GM23338 (cell line): ENCODE measurements around the gene NCLN. TPM values are rescaled to one million over a fixed set of nuclear protein-coding genes. Genes with fewer than 3 reads are reported as not detected.
A peak's percentile ranks its signal among the peaks of the same experiment; 100 is the strongest.

ENCODE experiments used
- ATAC-seq: fragments of 200-7000 bp; cut with Tn5 transposase; 3 replicates; pipeline ENCODE4 v1.9.1; 2020
- DNase-seq: peaks from one replicate; pipeline ENCODE4 v3.0.0-alpha.2; 2015; ENCODE audit warnings: low spot score
- H2AFZ ChIP-seq: fragments of 200-600 bp; sonication (generic); 2 replicates; pipeline ENCODE4 v1.8.0; 2016; ENCODE audit warnings: antibody characterized with exemption, mild to moderate bottlenecking, moderate library complexity
- H3F3A ChIP-seq: fragments of 200-600 bp; sonication (generic); replicated peaks from 2 replicates; pipeline ENCODE4 v1.8.0; 2017; ENCODE audit warnings: antibody characterized with exemption, mixed run types, low read depth
- H3K27ac ChIP-seq: fragments of 200-600 bp; sonication (generic); 2 replicates; pipeline ENCODE4 v1.6.1; 2016; ENCODE audit warnings: low read depth
- H3K27me3 ChIP-seq: fragments of 200-600 bp; sonication (generic); 2 replicates; pipeline ENCODE4 v1.8.0; 2016; ENCODE audit warnings: mild to moderate bottlenecking, mixed run types, moderate library complexity; ENCODE audit not compliant: insufficient read depth
- H3K36me3 ChIP-seq: fragments of 200-600 bp; sonication (generic); 2 replicates; pipeline ENCODE4 v1.8.0; 2016; ENCODE audit warnings: mild to moderate bottlenecking; ENCODE audit not compliant: insufficient read depth
- H3K4me1 ChIP-seq: fragments of 200-600 bp; sonication (generic); 2 replicates; pipeline ENCODE4 v1.8.0; 2016; ENCODE audit warnings: mild to moderate bottlenecking, moderate library complexity; ENCODE audit not compliant: insufficient read depth
- H3K4me2 ChIP-seq: fragments of 200-600 bp; sonication (generic); 2 replicates; pipeline ENCODE4 v1.7.1; 2017; ENCODE audit warnings: mixed run types
- H3K4me3 ChIP-seq: fragments of 200-600 bp; sonication (generic); 2 replicates; pipeline ENCODE4 v1.6.1; 2016; ENCODE audit warnings: mixed run types
- H3K79me2 ChIP-seq: fragments of 200-600 bp; sonication (generic); replicated peaks from 2 replicates; pipeline ENCODE4 v1.8.0; 2017; ENCODE audit warnings: mild to moderate bottlenecking; ENCODE audit not compliant: insufficient read depth
- H3K9me2 ChIP-seq: fragments of 200-600 bp; sonication (generic); 2 replicates; pipeline ENCODE4 v1.8.0; 2017; ENCODE audit not compliant: insufficient read depth
- H4K20me1 ChIP-seq: fragments of 200-600 bp; sonication (generic); replicated peaks from 2 replicates; pipeline ENCODE4 v1.8.0; 2017; ENCODE audit warnings: mild to moderate bottlenecking; ENCODE audit not compliant: insufficient read depth
- H3K27ac Mint-ChIP-seq: 2 replicates; pipeline ENCODE4 v1.8.0; 2020; ENCODE audit warnings: inconsistent platforms, mild to moderate bottlenecking, moderate library complexity, mixed read lengths
- H3K27me3 Mint-ChIP-seq: 3 replicates; pipeline ENCODE4 v1.8.0; 2022; ENCODE audit warnings: low read depth, mild to moderate bottlenecking, moderate library complexity, mixed read lengths, inconsistent platforms; ENCODE audit not compliant: insufficient read depth, poor library complexity
- H3K36me3 Mint-ChIP-seq: 3 replicates; pipeline ENCODE4 v1.8.0; 2021; ENCODE audit warnings: low read depth, mild to moderate bottlenecking, inconsistent platforms, moderate library complexity, mixed read lengths
- H3K4me1 Mint-ChIP-seq: 3 replicates; pipeline ENCODE4 v1.8.0; 2020; ENCODE audit warnings: mild to moderate bottlenecking, inconsistent platforms, mixed read lengths
- H3K4me3 Mint-ChIP-seq: 3 replicates; pipeline ENCODE4 v1.8.0; 2021; ENCODE audit warnings: moderate library complexity, mild to moderate bottlenecking, inconsistent platforms, mixed read lengths
- H3K9me3 Mint-ChIP-seq: 3 replicates; pipeline ENCODE4 v1.8.0; 2020; ENCODE audit warnings: moderate library complexity, mild to moderate bottlenecking, inconsistent platforms, mixed read lengths
- CREB1 ChIP-seq: fragments of 250-450 bp; sonication (Bioruptor Pico); IDR thresholded peaks from 2 replicates; pipeline ENCODE4 v1.5.0; 2020; ENCODE audit warnings: low read depth, mild to moderate bottlenecking, moderate library complexity
- EZH2 ChIP-seq: fragments of 200-600 bp; sonication (generic); IDR thresholded peaks from one replicate; pipeline ENCODE4 v1.8.0; 2017; ENCODE audit warnings: antibody characterized with exemption, mild to moderate bottlenecking, low read depth; ENCODE audit not compliant: unreplicated experiment
- EZH2phosphoT487 ChIP-seq: fragments of 200-600 bp; sonication (generic); IDR thresholded peaks from one replicate; pipeline ENCODE4 v1.8.1; 2018; ENCODE audit warnings: antibody characterized with exemption; ENCODE audit not compliant: unreplicated experiment
- JUNB ChIP-seq: IDR thresholded peaks from one replicate; pipeline ENCODE4 v1.6.1; 2016; ENCODE audit warnings: antibody characterized with exemption; ENCODE audit not compliant: unreplicated experiment
- NANOG ChIP-seq: IDR thresholded peaks from 2 replicates; pipeline ENCODE4 v1.6.1; 2016; ENCODE audit warnings: antibody characterized with exemption, borderline replicate concordance
- POLR2AphosphoS5 ChIP-seq: IDR thresholded peaks from 2 replicates; pipeline ENCODE4 v1.6.1; 2016; ENCODE audit warnings: antibody characterized with exemption, low read depth
- STAT1 ChIP-seq: IDR thresholded peaks from one replicate; pipeline ENCODE4 v1.6.1; 2016; ENCODE audit warnings: antibody characterized with exemption; ENCODE audit not compliant: unreplicated experiment
- ZNF114 ChIP-seq: fragments of 250-450 bp; sonication (Bioruptor Pico); IDR thresholded peaks from 2 replicates; pipeline ENCODE4 v1.5.0; 2020; ENCODE audit warnings: mild to moderate bottlenecking, moderate library complexity
- ZNF331 ChIP-seq: fragments of 250-450 bp; sonication (Bioruptor Pico); IDR thresholded peaks from 2 replicates; pipeline ENCODE4 v1.5.0; 2020; ENCODE audit warnings: low read depth, mild to moderate bottlenecking, moderate library complexity
- polyA plus RNA-seq: library from polyadenylated mRNA; unstranded; fragments of >200 nt; fragmentation: Nextera tagmentation; extraction: Ambion mirVana; gene quantifications from 2 replicates; pipeline ENCODE4 v1.2.1, GENCODE V29; 2016
- total RNA-seq: library from RNA; depleted of rRNA; stranded (reverse); fragments of >200 nt; shearing (Covaris generic); gene quantifications from 2 replicates; pipeline ENCODE4 v1.2.3, GENCODE V29; 2014
- TF ChIP-seq, protein P1 (sequence below): fragments of 250-450 bp; sonication (Bioruptor Pico); IDR thresholded peaks from 2 replicates; pipeline ENCODE4 v1.5.0; 2020; ENCODE audit warnings: mild to moderate bottlenecking, moderate library complexity
- TF ChIP-seq, protein P2 (sequence below): IDR thresholded peaks from 2 replicates; pipeline ENCODE4 v1.6.1; 2016; ENCODE audit warnings: antibody characterized with exemption
- TF ChIP-seq, protein P3 (sequence below): IDR thresholded peaks from one replicate; pipeline ENCODE4 v1.6.1; 2018; ENCODE audit warnings: antibody characterized with exemption; ENCODE audit not compliant: unreplicated experiment
- TF ChIP-seq, protein P4 (sequence below), 2 experiments: fragments of 200-600 bp in 1 of 2; sonication (generic) in 1 of 2; conservative IDR thresholded peaks; 2 replicates each; pipeline versions ENCODE4 v1.5.1 to v1.6.1; 2016 to 2017; ENCODE audit warnings: antibody characterized with exemption in 2 of 2, low read depth in 2 of 2, mild to moderate bottlenecking in 2 of 2, moderate library complexity in 1 of 2

NCLN gene
- total and polyA plus RNA-seq, 2 experiments from 2014 or later = 85.6 to 125 TPM

DNA sequence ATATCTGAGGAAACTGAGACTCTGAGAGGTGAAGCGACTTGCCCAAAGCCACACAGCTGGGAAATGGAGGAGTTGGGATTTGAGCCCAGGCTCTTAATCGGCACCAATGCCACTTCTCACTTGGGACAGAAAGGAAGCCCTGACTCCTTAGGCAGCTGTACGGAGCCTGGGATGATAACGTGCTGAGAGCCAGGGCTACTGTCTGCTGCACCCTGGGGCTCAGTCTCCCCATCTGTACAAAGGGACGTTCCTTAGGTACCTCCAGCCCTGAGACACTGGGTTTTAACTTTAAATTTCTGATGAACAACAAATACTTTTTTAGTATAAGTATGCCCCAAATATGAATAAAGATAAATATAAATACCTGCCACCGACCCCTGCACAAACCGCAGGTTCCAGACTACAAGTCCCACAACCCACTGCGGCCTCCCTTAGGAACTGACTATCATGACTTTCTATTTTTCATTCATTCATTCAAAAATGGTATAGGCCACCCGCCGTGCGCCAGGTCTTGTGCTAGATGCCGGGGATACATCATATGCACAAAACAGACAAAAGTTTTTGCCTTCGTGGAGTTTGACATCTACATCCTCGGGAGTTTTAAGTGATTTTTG lies 776 bp upstream of the NCLN start:
- no peaks in the 10 kb centered on the region for H3F3A ChIP-seq
- peaks cover 16% of the 10 kb centered on the region for H4K20me1 ChIP-seq
- H3K36me3 ChIP-seq = no peaks in the 10 kb centered on the region
- no peak overlapping the region for H3K27ac ChIP-seq
- no peaks in the 10 kb centered on the region for H3K27me3 ChIP-seq
- H3K4me1 ChIP-seq = peaks cover 6% of the 10 kb centered on the region; the same call in 1 of the 2 replicates
- peak overlapping the region; percentile 75 for H3K4me2 ChIP-seq
- peak overlapping the region; percentile 99 for H3K27ac Mint-ChIP-seq
- peak overlapping the region; percentile 90 for H2AFZ ChIP-seq
- DNase-seq = peak; percentile 82
- no peaks in the 10 kb centered on the region for H3K9me3 Mint-ChIP-seq
- peaks cover 4% of the 10 kb centered on the region; the same call in 2 of the 3 replicates for H3K36me3 Mint-ChIP-seq
- peak overlapping the region; percentile 98 for H3K4me3 Mint-ChIP-seq
- H3K27me3 Mint-ChIP-seq = peaks cover 17% of the 10 kb centered on the region
- peak; percentile 50 for ATAC-seq
- H3K79me2 ChIP-seq = peaks cover 41% of the 10 kb centered on the region
- peaks cover 22% of the 10 kb centered on the region for H3K4me1 Mint-ChIP-seq
- H3K9me2 ChIP-seq = no peaks in the 10 kb centered on the region
- TF ChIP-seq STAT1 (no peak), ZNF114 (CRISPR knock-in tag) (no peak), CREB1 (CRISPR knock-in tag) (no peak), ZNF331 (CRISPR knock-in tag) (no peak), JUNB (no peak), POLR2AphosphoS5 (no peak), NANOG (no peak), EZH2 (no peak), EZH2phosphoT487 (no peak)
- TF ChIP-seq, protein P1, sequence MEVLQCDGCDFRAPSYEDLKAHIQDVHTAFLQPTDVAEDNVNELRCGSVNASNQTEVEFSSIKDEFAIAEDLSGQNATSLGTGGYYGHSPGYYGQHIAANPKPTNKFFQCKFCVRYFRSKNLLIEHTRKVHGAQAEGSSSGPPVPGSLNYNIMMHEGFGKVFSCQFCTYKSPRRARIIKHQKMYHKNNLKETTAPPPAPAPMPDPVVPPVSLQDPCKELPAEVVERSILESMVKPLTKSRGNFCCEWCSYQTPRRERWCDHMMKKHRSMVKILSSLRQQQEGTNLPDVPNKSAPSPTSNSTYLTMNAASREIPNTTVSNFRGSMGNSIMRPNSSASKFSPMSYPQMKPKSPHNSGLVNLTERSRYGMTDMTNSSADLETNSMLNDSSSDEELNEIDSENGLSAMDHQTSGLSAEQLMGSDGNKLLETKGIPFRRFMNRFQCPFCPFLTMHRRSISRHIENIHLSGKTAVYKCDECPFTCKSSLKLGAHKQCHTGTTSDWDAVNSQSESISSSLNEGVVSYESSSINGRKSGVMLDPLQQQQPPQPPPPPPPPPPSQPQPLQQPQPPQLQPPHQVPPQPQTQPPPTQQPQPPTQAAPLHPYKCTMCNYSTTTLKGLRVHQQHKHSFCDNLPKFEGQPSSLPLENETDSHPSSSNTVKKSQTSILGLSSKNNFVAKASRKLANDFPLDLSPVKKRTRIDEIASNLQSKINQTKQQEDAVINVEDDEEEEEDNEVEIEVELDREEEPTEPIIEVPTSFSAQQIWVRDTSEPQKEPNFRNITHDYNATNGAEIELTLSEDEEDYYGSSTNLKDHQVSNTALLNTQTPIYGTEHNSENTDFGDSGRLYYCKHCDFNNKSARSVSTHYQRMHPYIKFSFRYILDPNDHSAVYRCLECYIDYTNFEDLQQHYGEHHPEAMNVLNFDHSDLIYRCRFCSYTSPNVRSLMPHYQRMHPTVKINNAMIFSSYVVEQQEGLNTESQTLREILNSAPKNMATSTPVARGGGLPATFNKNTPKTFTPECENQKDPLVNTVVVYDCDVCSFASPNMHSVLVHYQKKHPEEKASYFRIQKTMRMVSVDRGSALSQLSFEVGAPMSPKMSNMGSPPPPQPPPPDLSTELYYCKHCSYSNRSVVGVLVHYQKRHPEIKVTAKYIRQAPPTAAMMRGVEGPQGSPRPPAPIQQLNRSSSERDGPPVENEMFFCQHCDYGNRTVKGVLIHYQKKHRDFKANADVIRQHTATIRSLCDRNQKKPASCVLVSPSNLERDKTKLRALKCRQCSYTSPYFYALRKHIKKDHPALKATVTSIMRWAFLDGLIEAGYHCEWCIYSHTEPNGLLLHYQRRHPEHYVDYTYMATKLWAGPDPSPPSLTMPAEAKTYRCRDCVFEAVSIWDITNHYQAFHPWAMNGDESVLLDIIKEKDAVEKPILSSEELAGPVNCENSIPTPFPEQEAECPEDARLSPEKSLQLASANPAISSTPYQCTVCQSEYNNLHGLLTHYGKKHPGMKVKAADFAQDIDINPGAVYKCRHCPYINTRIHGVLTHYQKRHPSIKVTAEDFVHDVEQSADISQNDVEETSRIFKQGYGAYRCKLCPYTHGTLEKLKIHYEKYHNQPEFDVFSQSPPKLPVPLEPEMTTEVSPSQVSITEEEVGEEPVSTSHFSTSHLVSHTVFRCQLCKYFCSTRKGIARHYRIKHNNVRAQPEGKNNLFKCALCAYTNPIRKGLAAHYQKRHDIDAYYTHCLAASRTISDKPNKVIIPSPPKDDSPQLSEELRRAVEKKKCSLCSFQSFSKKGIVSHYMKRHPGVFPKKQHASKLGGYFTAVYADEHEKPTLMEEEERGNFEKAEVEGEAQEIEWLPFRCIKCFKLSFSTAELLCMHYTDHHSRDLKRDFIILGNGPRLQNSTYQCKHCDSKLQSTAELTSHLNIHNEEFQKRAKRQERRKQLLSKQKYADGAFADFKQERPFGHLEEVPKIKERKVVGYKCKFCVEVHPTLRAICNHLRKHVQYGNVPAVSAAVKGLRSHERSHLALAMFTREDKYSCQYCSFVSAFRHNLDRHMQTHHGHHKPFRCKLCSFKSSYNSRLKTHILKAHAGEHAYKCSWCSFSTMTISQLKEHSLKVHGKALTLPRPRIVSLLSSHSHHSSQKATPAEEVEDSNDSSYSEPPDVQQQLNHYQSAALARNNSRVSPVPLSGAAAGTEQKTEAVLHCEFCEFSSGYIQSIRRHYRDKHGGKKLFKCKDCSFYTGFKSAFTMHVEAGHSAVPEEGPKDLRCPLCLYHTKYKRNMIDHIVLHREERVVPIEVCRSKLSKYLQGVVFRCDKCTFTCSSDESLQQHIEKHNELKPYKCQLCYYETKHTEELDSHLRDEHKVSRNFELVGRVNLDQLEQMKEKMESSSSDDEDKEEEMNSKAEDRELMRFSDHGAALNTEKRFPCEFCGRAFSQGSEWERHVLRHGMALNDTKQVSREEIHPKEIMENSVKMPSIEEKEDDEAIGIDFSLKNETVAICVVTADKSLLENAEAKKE (CRISPR knock-in tag) = no peak
- TF ChIP-seq, protein P2, sequence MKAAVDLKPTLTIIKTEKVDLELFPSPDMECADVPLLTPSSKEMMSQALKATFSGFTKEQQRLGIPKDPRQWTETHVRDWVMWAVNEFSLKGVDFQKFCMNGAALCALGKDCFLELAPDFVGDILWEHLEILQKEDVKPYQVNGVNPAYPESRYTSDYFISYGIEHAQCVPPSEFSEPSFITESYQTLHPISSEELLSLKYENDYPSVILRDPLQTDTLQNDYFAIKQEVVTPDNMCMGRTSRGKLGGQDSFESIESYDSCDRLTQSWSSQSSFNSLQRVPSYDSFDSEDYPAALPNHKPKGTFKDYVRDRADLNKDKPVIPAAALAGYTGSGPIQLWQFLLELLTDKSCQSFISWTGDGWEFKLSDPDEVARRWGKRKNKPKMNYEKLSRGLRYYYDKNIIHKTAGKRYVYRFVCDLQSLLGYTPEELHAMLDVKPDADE = no peak
- TF ChIP-seq, protein P3, sequence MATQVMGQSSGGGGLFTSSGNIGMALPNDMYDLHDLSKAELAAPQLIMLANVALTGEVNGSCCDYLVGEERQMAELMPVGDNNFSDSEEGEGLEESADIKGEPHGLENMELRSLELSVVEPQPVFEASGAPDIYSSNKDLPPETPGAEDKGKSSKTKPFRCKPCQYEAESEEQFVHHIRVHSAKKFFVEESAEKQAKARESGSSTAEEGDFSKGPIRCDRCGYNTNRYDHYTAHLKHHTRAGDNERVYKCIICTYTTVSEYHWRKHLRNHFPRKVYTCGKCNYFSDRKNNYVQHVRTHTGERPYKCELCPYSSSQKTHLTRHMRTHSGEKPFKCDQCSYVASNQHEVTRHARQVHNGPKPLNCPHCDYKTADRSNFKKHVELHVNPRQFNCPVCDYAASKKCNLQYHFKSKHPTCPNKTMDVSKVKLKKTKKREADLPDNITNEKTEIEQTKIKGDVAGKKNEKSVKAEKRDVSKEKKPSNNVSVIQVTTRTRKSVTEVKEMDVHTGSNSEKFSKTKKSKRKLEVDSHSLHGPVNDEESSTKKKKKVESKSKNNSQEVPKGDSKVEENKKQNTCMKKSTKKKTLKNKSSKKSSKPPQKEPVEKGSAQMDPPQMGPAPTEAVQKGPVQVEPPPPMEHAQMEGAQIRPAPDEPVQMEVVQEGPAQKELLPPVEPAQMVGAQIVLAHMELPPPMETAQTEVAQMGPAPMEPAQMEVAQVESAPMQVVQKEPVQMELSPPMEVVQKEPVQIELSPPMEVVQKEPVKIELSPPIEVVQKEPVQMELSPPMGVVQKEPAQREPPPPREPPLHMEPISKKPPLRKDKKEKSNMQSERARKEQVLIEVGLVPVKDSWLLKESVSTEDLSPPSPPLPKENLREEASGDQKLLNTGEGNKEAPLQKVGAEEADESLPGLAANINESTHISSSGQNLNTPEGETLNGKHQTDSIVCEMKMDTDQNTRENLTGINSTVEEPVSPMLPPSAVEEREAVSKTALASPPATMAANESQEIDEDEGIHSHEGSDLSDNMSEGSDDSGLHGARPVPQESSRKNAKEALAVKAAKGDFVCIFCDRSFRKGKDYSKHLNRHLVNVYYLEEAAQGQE = no peak
- TF ChIP-seq, protein P4, sequence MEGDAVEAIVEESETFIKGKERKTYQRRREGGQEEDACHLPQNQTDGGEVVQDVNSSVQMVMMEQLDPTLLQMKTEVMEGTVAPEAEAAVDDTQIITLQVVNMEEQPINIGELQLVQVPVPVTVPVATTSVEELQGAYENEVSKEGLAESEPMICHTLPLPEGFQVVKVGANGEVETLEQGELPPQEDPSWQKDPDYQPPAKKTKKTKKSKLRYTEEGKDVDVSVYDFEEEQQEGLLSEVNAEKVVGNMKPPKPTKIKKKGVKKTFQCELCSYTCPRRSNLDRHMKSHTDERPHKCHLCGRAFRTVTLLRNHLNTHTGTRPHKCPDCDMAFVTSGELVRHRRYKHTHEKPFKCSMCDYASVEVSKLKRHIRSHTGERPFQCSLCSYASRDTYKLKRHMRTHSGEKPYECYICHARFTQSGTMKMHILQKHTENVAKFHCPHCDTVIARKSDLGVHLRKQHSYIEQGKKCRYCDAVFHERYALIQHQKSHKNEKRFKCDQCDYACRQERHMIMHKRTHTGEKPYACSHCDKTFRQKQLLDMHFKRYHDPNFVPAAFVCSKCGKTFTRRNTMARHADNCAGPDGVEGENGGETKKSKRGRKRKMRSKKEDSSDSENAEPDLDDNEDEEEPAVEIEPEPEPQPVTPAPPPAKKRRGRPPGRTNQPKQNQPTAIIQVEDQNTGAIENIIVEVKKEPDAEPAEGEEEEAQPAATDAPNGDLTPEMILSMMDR (conservative IDR thresholded peaks at IDR 0.05; ENCODE audit: low read depth in 2 of 2) = no peak
- H3K4me3 ChIP-seq = peak overlapping the region; percentile 62
